DMS79 (cell line): ENCODE data around the gene ANKS1A.
"Not testable (repeated sequence)": the region's sequence is repeated elsewhere in the genome, so short reads cannot be mapped to it uniquely, and the experiment has no call there.

Experiments used
- DNase-seq: peaks from one replicate; lab custom pipeline; 2025; lab: John Stamatoyannopoulos, UW

ANKS1A gene

GRCh38 chr6:35107761-35108160 is 218.7 kb downstream of the ANKS1A start:
- DNase-seq = not testable (repeated sequence)

- no peak for DNase-seq
Observed at GRCh38 chr6:35108309-35108885, 219.3 kb downstream of the ANKS1A start.

DNA sequence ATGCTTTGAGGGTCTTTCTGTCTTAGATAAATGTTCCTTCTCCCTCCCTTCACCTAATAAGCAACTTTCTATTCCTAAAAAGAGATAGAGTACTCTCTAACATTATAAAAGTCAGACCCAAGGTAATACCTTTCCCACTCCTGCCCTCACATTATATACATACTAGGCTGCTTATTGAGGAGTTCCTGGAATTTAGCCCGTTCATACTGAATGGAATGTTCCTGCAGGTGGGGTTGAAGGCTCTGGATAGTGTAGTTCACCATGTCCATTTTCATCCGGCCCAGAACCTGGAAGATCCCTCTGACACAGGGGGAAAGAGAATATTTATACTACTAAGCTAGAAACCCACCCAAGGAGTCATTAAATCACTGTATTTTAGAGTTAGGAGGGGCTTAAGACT is 231.7 kb downstream of the ANKS1A start:
- no peak for DNase-seq

- no peak for DNase-seq
Observed at GRCh38 chr6:35124356-35124755, 235.3 kb downstream of the ANKS1A start.

GRCh38 chr6:35128042-35128441 is 239.0 kb downstream of the ANKS1A start:
- no peak for DNase-seq

DNA sequence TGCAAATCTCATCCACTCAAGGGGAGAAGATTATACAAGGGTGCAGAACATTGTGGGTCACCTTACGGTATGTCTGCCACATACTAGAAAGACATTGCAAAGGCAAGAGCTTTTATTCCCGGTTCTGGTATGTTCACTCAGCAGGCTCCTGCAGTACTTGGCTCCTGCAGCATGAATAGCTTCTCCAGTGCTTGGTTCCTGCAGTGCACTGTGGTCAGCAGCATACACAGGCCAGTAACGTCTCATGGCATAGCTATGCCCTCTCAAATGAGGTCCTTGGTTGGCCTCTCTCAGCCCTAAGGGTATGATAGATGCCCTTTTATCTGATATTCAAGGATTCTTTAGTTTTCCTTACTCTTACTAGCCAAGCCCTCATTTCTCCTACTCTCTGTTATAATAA is 239.4 kb downstream of the ANKS1A start:
- no peak for DNase-seq

DNA sequence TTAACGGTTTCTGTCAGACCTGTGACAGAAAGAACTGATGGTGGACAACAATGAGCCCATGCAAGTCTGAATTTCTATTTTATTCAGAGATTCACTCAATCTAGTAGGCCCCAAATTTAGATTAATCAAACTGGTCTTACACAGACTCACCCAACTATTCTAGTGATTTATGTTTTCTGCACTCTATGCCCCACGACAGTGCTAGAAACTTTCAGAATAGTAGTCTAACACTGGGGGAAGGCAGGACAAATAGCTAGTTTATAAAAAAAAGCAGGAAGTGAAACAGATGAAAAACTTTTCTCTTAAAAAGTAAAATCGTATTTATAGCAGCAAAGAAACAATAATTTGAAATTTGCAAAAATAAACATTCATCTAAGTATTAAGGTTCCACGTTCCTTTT is 247.1 kb downstream of the ANKS1A start:
- no peak for DNase-seq

- DNase-seq = not testable (repeated sequence)
Observed at GRCh38 chr6:35138191-35138590, 249.1 kb downstream of the ANKS1A start.

DNA sequence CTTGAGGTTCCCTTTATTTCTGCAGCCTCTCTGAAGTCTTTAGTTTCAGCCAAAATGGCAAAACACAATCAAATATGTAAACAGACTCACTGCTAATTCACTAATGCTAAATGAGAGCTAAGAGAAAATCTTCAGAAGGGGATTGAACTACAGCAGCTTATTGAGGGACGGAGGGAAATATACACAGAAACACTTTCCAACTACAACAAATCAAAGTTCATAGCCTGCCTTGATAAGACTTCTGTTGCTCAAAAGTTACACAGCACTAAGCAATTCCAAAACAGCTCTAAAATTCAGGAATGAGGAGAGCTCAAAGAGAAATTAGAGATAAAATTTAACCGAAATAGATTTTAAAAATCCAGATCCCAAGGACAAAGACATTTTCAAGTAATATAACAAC is 250.4 kb downstream of the ANKS1A start:
- no peak for DNase-seq

GRCh38 chr6:35139924-35140638 is 251.0 kb downstream of the ANKS1A start:
- DNase-seq = no peak

- no peak for DNase-seq
Observed at GRCh38 chr6:35140639-35141006, 251.6 kb downstream of the ANKS1A start.
